Superior temporal gyrus (tissue), 1 donor: ENCODE results near the gene ADNP.

Source experiments
- DNase-seq: peaks from one replicate; pipeline ENCODE4 v3.0.0-alpha.2; 2016; ENCODE audit errors: extremely low spot score

The ADNP gene

DNA sequence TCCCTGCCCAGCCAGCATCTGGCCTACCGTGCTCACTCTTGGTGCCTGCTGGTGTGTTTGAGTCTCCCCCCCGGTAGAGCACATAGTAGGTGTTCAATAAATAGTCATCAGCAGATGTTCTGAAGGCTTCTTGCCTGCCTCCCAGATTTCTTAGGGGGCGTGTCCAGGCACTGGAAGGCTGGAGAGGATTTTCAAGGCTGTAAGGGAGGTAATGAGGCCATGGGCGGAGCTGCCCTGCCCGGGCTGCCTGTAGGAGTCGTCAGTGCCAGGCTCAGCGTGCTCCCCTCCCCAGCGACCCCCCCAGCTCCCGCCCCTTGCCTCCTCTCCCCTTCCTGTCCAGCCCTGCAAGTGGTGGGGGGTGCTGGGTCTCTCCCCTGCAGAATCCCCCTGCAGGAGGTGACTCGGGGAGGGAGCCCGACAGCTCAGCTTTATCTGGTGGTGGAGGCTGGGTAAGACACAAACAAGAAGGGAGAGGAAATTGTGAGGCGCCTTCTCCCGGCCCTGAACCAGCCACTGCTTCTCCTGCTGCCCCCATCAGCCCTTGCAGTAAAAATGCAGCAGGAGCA is 80.4 kb downstream of the ADNP start:
- DNase-seq: no peak

GRCh38 chr20:50848846-50849673 is 82.2 kb downstream of the ADNP start:
- no peak for DNase-seq

- DNase-seq: no peak
These were observed 82.9 kb downstream of the ADNP start for GRCh38 chr20:50848341-50848808.

- DNase-seq: no peak
These were observed 85.5 kb downstream of the ADNP start for GRCh38 chr20:50845566-50846215.

DNA sequence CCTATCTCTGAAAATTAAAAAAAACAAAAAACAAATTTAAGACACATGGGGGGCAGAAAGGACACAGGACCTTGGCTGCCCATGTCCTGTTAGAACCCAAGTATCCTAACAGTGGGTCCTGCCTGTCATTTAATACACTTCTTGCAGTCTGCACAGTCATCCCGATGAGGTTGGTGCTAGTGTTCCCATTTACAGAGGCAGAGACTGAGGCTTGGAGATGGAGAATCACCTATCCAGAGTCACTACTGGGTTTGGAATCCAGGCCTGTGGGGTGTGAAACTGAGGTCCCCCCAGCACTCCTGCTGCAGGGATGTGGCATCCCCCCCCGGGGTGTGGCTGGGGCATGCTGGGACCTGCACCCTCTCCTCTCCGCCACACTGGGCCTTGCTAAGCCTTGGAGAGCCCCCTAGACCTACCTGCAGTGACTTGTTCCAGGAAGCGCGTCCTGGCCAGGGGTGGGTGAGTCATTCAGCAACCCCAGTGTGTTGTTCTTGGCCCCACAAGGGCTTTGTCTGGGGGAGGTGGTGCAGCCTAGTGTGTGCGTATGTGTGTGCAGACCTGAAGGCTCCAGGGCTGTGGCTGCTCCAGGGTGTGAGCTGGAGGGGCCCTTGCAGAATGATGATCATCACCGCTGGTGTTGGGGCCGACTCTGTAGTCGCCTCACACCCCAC is 86.7 kb downstream of the ADNP start:
- no peak for DNase-seq

DNA sequence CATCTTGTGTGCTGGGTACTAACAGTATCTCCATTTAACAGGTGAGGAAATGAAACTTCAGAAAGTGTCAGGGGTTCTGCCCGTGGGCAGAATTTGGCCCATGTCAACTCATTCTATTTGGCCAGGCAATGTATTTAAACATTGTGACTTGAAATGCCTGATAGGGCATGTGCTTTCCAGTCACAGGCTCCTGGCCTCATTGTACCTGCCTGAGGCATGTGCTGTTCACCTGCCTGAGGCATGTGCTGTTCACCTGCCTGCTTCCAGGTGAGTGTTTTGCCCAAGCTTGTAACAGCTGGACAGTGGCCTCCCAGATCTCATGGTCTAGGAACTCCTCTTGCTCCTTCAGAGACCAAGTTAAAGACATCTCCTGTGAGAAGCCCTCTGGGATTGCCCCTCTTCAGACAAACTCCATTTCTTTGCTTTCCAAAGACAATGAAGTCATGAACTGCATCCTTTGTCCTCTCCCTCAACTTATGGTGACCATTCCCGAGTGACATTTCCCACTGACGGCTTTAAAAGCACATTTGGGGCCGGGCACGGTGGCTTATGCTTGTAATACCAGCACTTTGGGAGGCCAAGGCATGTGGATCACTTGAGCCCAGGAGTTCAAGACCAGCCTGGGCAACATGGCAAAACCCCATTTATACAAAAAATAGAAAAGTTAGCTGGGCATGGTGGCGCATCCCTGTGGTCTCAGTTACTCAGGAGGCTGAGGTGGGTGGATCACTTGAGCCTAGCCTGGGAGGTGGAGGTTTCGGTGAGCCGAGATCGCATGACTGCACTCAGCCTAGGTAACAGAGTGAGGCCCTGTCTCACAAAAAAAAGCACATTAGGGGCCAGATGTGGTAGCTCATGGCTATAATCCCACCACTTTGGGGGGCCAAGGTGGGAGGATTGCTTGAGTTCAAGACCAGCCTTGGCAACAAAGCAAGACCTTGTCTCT is 87.6 kb downstream of the ADNP start:
- no peak for DNase-seq

DNA sequence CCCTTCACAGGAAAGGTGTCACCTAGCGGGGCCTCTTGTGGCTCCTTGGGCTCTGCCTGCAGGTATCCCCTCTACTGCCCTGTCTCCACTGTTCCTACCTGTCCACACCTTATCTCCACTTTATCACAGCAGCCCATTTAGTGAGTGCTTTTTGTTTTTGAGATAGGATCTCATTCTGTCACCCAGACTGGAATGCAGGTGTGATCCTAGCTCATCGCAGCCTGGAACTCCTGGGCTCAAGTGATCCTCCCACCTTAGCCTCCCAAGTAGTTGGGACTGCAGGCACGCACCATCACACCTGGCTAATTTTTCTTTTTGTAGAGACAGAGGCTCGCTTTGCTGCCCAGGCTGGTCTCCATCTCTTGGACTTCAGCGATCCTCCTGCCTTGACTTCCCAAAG is 88.4 kb downstream of the ADNP start:
- DNase-seq: no peak
